Loucy (cell line): ENCODE measurements around the gene STARD13.

Experiments
- H2AFZ ChIP-seq: fragments of 200-600 bp; sonication (generic); 2 replicates; pipeline ENCODE4 v1.6.0; 2016; ENCODE audit warnings: antibody characterized with exemption, mild to moderate bottlenecking, low read length, moderate library complexity
- H3F3A ChIP-seq: fragments of 200-600 bp; 2 replicates; pipeline ENCODE4 v1.6.0; 2016; ENCODE audit warnings: antibody characterized with exemption, low read depth, mild to moderate bottlenecking
- H3K27me3 ChIP-seq: fragments of 200-600 bp; sonication (generic); 2 replicates; pipeline ENCODE4 v1.6.1; 2014; ENCODE audit warnings: low read length, mild to moderate bottlenecking; ENCODE audit not compliant: insufficient read depth, poor library complexity, severe bottlenecking
- H3K36me3 ChIP-seq: fragments of 200-600 bp; sonication (generic); 2 replicates; pipeline ENCODE4 v1.6.1; 2016; ENCODE audit warnings: low read length; ENCODE audit not compliant: insufficient read depth
- H3K4me1 ChIP-seq: fragments of 200-600 bp; sonication (generic); 2 replicates; pipeline ENCODE4 v1.5.1; 2014; ENCODE audit warnings: low read length, mild to moderate bottlenecking; ENCODE audit not compliant: insufficient read depth, poor library complexity, severe bottlenecking
- H3K4me2 ChIP-seq: fragments of 200-600 bp; sonication (generic); 2 replicates; pipeline ENCODE4 v1.6.0; 2014; ENCODE audit warnings: antibody characterized with exemption, low read length, low read depth, mild to moderate bottlenecking; ENCODE audit not compliant: poor library complexity, severe bottlenecking
- H3K4me3 ChIP-seq: fragments of 200-600 bp; sonication (generic); 2 replicates; pipeline ENCODE4 v1.5.1; 2014; ENCODE audit warnings: low read length, mild to moderate bottlenecking, mixed read lengths; ENCODE audit not compliant: poor library complexity, severe bottlenecking
- H3K79me2 ChIP-seq: fragments of 200-600 bp; sonication (generic); 2 replicates; pipeline ENCODE4 v1.6.1; 2014; ENCODE audit warnings: low read length; ENCODE audit not compliant: insufficient read depth
- H3K9ac ChIP-seq: fragments of 200-600 bp; sonication (generic); 2 replicates; pipeline ENCODE4 v1.6.0; 2014; ENCODE audit warnings: mild to moderate bottlenecking, low read depth, low read length, moderate library complexity; ENCODE audit not compliant: poor library complexity, severe bottlenecking
- H3K9me2 ChIP-seq: fragments of 200-600 bp; sonication (generic); replicated peaks from 2 replicates; pipeline ENCODE4 v1.6.1; 2016; ENCODE audit warnings: low read depth, low read length, mixed read lengths
- H3K9me3 ChIP-seq: fragments of 200-600 bp; sonication (generic); 2 replicates; pipeline ENCODE4 v1.6.1; 2014; ENCODE audit warnings: mild to moderate bottlenecking, antibody characterized with exemption, low read length, low read depth; ENCODE audit not compliant: insufficient read depth
- H4K20me1 ChIP-seq: fragments of 200-600 bp; sonication (generic); 2 replicates; pipeline ENCODE4 v1.6.0; 2014; ENCODE audit warnings: antibody characterized with exemption, low read length, mild to moderate bottlenecking; ENCODE audit not compliant: insufficient read depth, poor library complexity, severe bottlenecking
- CTCF ChIP-seq: fragments of 200-600 bp; sonication (generic); conservative IDR thresholded peaks from 2 replicates; pipeline ENCODE4 v1.5.1; 2014; ENCODE audit warnings: mild to moderate bottlenecking, antibody characterized with exemption, low read length
- EZH2phosphoT487 ChIP-seq: fragments of 200-600 bp; IDR thresholded peaks from 2 replicates; pipeline ENCODE4 v1.6.1; 2018; ENCODE audit warnings: antibody characterized with exemption, mild to moderate bottlenecking, moderate library complexity, borderline replicate concordance

The STARD13 gene

GRCh38 chr13:33330483-33330882, 44.9 kb upstream of the STARD13 start:
- no peak overlapping the region for H3K4me3 ChIP-seq
- TF ChIP-seq CTCF = no peak
- TF ChIP-seq EZH2phosphoT487 = no peak

GRCh38 chr13:33328701-33329100, 43.1 kb upstream of the STARD13 start:
- Histone ChIP-seq H3K79me2 (no peaks in the 10 kb centered on the region), H4K20me1 (no peaks in the 10 kb centered on the region), H3K9me3 (no peaks in the 10 kb centered on the region), H3K36me3 (no peaks in the 10 kb centered on the region), H3K4me3 (no peak overlapping the region), H3K9ac (no peak overlapping the region), H2AFZ (no peak overlapping the region), H3F3A (no peaks in the 10 kb centered on the region), H3K4me1 (no peaks in the 10 kb centered on the region), H3K27me3 (no peaks in the 10 kb centered on the region), H3K9me2 (no peaks in the 10 kb centered on the region), H3K4me2 (no peak overlapping the region)
- TF ChIP-seq EZH2phosphoT487 = no peak
- TF ChIP-seq CTCF = no peak

More at GRCh38 chr13:33330483-33330882, 44.9 kb upstream of the STARD13 start:
- Histone ChIP-seq H3K9me3 (no peaks in the 10 kb centered on the region), H3F3A (no peaks in the 10 kb centered on the region), H3K9ac (no peak overlapping the region), H3K4me1 (no peaks in the 10 kb centered on the region), H3K4me2 (no peak overlapping the region), H3K79me2 (no peaks in the 10 kb centered on the region), H3K9me2 (no peaks in the 10 kb centered on the region), H3K36me3 (no peaks in the 10 kb centered on the region), H4K20me1 (no peaks in the 10 kb centered on the region), H3K27me3 (no peaks in the 10 kb centered on the region), H2AFZ (no peak overlapping the region)

GRCh38 chr13:33326723-33327122, 41.2 kb upstream of the STARD13 start:
- H3K9me2 ChIP-seq = no peaks in the 10 kb centered on the region
- H3K27me3 ChIP-seq = no peaks in the 10 kb centered on the region
- no peak overlapping the region for H3K4me3 ChIP-seq
- no peaks in the 10 kb centered on the region for H3F3A ChIP-seq
- no peak overlapping the region for H3K9ac ChIP-seq
- no peaks in the 10 kb centered on the region for H3K36me3 ChIP-seq
- no peaks in the 10 kb centered on the region for H3K9me3 ChIP-seq
- H2AFZ ChIP-seq = 0 out of 2 replicates have a peak overlapping the region, but pooled peaks have one; percentile 33
- TF ChIP-seq CTCF = no peak
- TF ChIP-seq EZH2phosphoT487 = no peak
- no peaks in the 10 kb centered on the region for H4K20me1 ChIP-seq
- no peaks in the 10 kb centered on the region for H3K4me1 ChIP-seq
- H3K79me2 ChIP-seq = no peaks in the 10 kb centered on the region
- H3K4me2 ChIP-seq = no peak overlapping the region
